WTC11 (cell line): ENCODE results near the gene MAGEA3. TPM values are rescaled to one million over a fixed set of nuclear protein-coding genes. Genes with fewer than 3 reads are reported as not detected.
A peak's percentile ranks its signal among the peaks of the same experiment; 100 is the strongest.
"Not testable (repeated sequence)": the region's sequence is repeated elsewhere in the genome, so short reads cannot be mapped to it uniquely, and the experiment has no call there.

Experiments used
- ATAC-seq: fragments of 200-7000 bp; cut with Tn5 transposase; 2 replicates; pipeline ENCODE4 v1.10.0; 2021; ENCODE audit warnings: mild to moderate bottlenecking, moderate library complexity
- CTCF ChIA-PET: fragments of 300-600 bp; sonication (Branson Sonifier 250); formaldehyde crosslinking; loops from one replicate; lab custom pipeline; 2021; ENCODE audit warnings: antibody characterized with exemption; lab: Charles Lee
- POLR2A ChIA-PET: fragments of 350-600 bp; sonication (Branson Sonifier 250); formaldehyde crosslinking; loops from one replicate; lab custom pipeline; 2021; ENCODE audit warnings: antibody characterized with exemption; lab: Charles Lee
- DNase-seq: peaks from one replicate; pipeline ENCODE4 v3.0.0; 2021; ENCODE audit warnings: low spot score
- H3K27ac Mint-ChIP-seq: 2 replicates; pipeline ENCODE4 v1.8.0; 2021; ENCODE audit warnings: mixed read lengths
- H3K27me3 Mint-ChIP-seq: 2 replicates; pipeline ENCODE4 v1.8.0; 2021; ENCODE audit warnings: low read depth, mild to moderate bottlenecking, moderate library complexity, mixed read lengths
- H3K36me3 Mint-ChIP-seq: 2 replicates; pipeline ENCODE4 v1.8.0; 2021; ENCODE audit warnings: mixed read lengths
- H3K4me1 Mint-ChIP-seq: 2 replicates; pipeline ENCODE4 v1.8.0; 2022; ENCODE audit warnings: mixed read lengths
- H3K4me3 Mint-ChIP-seq: 2 replicates; pipeline ENCODE4 v1.8.0; 2021; ENCODE audit warnings: mild to moderate bottlenecking, moderate library complexity, mixed read lengths
- H3K9me3 Mint-ChIP-seq: 2 replicates; pipeline ENCODE4 v1.8.0; 2021; ENCODE audit warnings: mixed read lengths
- ATF1 ChIP-seq: sonication (generic); formaldehyde crosslinking; IDR thresholded peaks from 2 replicates; pipeline ENCODE4 v1.8.1; 2023; ENCODE audit warnings: mild to moderate bottlenecking, moderate library complexity, missing genetic modification reagents
- CBFB ChIP-seq: sonication (generic); formaldehyde crosslinking; IDR thresholded peaks from 2 replicates; pipeline ENCODE4 v1.8.1; 2022; ENCODE audit warnings: mild to moderate bottlenecking, low read depth, missing genetic modification reagents
- E2F5 ChIP-seq: sonication (generic); formaldehyde crosslinking; IDR thresholded peaks from 2 replicates; pipeline ENCODE4 v1.8.1; 2022; ENCODE audit warnings: mild to moderate bottlenecking, moderate library complexity, missing genetic modification reagents
- ELF4 ChIP-seq: sonication (generic); formaldehyde crosslinking; IDR thresholded peaks from 2 replicates; pipeline ENCODE4 v1.8.1; 2022; ENCODE audit warnings: low read depth, mild to moderate bottlenecking, moderate library complexity, missing genetic modification reagents
- ESRRA ChIP-seq: sonication (generic); formaldehyde crosslinking; IDR thresholded peaks from 2 replicates; pipeline ENCODE4 v1.8.1; 2022; ENCODE audit warnings: mild to moderate bottlenecking, missing genetic modification reagents, borderline replicate concordance
- FOXK1 ChIP-seq: sonication (generic); formaldehyde crosslinking; IDR thresholded peaks from 2 replicates; pipeline ENCODE4 v1.8.0; 2022; ENCODE audit warnings: mild to moderate bottlenecking, moderate library complexity, missing genetic modification reagents
- NFATC4 ChIP-seq: fragments of 250-450 bp; sonication (Bioruptor Pico); IDR thresholded peaks from 2 replicates; pipeline ENCODE4 v1.9.0; 2021; ENCODE audit warnings: mild to moderate bottlenecking
- NFYB ChIP-seq: sonication (generic); formaldehyde crosslinking; conservative IDR thresholded peaks from 2 replicates; pipeline ENCODE4 v1.8.0; 2022; ENCODE audit warnings: low read depth, missing genetic modification reagents
- NR1H2 ChIP-seq: sonication (generic); formaldehyde crosslinking; IDR thresholded peaks from 2 replicates; pipeline ENCODE4 v1.9.0; 2021; ENCODE audit warnings: mild to moderate bottlenecking, moderate library complexity, missing genetic modification reagents
- NR2C2 ChIP-seq: sonication (generic); formaldehyde crosslinking; IDR thresholded peaks from 2 replicates; pipeline ENCODE4 v1.8.0; 2022; ENCODE audit warnings: mild to moderate bottlenecking, missing genetic modification reagents
- PREB ChIP-seq: sonication (generic); formaldehyde crosslinking; IDR thresholded peaks from 2 replicates; pipeline ENCODE4 v1.8.1; 2022; ENCODE audit warnings: mild to moderate bottlenecking, missing genetic modification reagents, moderate library complexity, borderline replicate concordance
- ZNF138 ChIP-seq: sonication (generic); formaldehyde crosslinking; conservative IDR thresholded peaks from 2 replicates; pipeline ENCODE4 v1.8.1; 2022; ENCODE audit warnings: mild to moderate bottlenecking, moderate library complexity, missing genetic modification reagents
- ZNF232 ChIP-seq: sonication (generic); formaldehyde crosslinking; IDR thresholded peaks from 2 replicates; pipeline ENCODE4 v1.8.0; 2022; ENCODE audit warnings: mild to moderate bottlenecking, missing genetic modification reagents
- total RNA-seq: library from RNA; stranded (reverse); gene quantifications from 3 replicates; pipeline ENCODE4 v1.2.3, GENCODE V29; 2021
- TF ChIP-seq, protein P1 (sequence below): sonication (generic); formaldehyde crosslinking; conservative IDR thresholded peaks from 2 replicates; pipeline ENCODE4 v1.8.1; 2023; ENCODE audit warnings: mild to moderate bottlenecking, low read depth, missing genetic modification reagents, moderate library complexity
- TF ChIP-seq, protein P2 (sequence below): sonication (generic); formaldehyde crosslinking; IDR thresholded peaks from 2 replicates; pipeline ENCODE4 v1.8.0; 2022; ENCODE audit warnings: mild to moderate bottlenecking, missing genetic modification reagents
- TF ChIP-seq, protein P3 (sequence below): sonication (generic); formaldehyde crosslinking; IDR thresholded peaks from 2 replicates; pipeline ENCODE4 v1.8.0; 2022; ENCODE audit warnings: mild to moderate bottlenecking, missing genetic modification reagents
- TF ChIP-seq, protein P4 (sequence below): sonication (generic); formaldehyde crosslinking; IDR thresholded peaks from 2 replicates; pipeline ENCODE4 v1.8.1; 2023; ENCODE audit warnings: mild to moderate bottlenecking, moderate library complexity, missing genetic modification reagents

MAGEA3 gene
- total RNA-seq, 1 experiment from 2014 or later = 1.8 TPM

DNA sequence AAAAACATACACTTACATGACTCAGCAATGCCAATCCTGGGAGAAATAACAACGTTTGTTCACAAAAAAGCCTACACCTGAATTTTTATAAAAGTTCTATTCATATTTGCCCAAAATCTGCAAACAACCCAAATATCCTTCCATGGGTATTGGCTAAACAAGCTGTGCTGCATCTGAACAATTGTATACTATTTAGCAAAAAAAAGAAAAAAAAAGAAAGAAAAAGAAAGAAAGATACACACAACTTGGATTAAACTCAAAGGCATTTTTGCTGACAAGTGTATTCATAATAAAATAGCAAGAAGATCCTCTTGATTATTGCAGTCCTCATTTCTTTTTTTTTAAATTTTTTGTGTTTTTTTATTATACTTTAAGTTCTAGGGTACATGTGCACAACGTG, 24.5 kb upstream of the MAGEA3 start:
- Mint-ChIP-seq H3K9me3 (no peaks in the 10 kb centered on the region), H3K36me3 (no peaks in the 10 kb centered on the region), H3K4me3 (no peak overlapping the region), H3K27ac (no peak overlapping the region), H3K4me1 (no peaks in the 10 kb centered on the region), H3K27me3 (peaks cover 37% of the 10 kb centered on the region)
- DNase-seq (no peak), ATAC-seq (no peak)
- no peak for TF ChIP-seq ZNF232 (CRISPR knock-in tag)
- TF ChIP-seq FOXK1 (CRISPR knock-in tag) = no peak
- no peak for TF ChIP-seq E2F5 (CRISPR knock-in tag)
- TF ChIP-seq NR1H2 = no peak
- TF ChIP-seq, protein P1, sequence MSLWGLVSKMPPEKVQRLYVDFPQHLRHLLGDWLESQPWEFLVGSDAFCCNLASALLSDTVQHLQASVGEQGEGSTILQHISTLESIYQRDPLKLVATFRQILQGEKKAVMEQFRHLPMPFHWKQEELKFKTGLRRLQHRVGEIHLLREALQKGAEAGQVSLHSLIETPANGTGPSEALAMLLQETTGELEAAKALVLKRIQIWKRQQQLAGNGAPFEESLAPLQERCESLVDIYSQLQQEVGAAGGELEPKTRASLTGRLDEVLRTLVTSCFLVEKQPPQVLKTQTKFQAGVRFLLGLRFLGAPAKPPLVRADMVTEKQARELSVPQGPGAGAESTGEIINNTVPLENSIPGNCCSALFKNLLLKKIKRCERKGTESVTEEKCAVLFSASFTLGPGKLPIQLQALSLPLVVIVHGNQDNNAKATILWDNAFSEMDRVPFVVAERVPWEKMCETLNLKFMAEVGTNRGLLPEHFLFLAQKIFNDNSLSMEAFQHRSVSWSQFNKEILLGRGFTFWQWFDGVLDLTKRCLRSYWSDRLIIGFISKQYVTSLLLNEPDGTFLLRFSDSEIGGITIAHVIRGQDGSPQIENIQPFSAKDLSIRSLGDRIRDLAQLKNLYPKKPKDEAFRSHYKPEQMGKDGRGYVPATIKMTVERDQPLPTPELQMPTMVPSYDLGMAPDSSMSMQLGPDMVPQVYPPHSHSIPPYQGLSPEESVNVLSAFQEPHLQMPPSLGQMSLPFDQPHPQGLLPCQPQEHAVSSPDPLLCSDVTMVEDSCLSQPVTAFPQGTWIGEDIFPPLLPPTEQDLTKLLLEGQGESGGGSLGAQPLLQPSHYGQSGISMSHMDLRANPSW = no peak
- TF ChIP-seq, protein P2, sequence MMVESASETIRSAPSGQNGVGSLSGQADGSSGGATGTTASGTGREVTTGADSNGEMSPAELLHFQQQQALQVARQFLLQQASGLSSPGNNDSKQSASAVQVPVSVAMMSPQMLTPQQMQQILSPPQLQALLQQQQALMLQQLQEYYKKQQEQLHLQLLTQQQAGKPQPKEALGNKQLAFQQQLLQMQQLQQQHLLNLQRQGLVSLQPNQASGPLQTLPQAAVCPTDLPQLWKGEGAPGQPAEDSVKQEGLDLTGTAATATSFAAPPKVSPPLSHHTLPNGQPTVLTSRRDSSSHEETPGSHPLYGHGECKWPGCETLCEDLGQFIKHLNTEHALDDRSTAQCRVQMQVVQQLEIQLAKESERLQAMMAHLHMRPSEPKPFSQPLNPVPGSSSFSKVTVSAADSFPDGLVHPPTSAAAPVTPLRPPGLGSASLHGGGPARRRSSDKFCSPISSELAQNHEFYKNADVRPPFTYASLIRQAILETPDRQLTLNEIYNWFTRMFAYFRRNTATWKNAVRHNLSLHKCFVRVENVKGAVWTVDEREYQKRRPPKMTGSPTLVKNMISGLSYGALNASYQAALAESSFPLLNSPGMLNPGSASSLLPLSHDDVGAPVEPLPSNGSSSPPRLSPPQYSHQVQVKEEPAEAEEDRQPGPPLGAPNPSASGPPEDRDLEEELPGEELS (CRISPR knock-in tag) = no peak
- no peak for TF ChIP-seq ELF4 (CRISPR knock-in tag)
- TF ChIP-seq NFATC4 (CRISPR knock-in tag) = no peak
- no peak for TF ChIP-seq ESRRA (CRISPR knock-in tag)
- no peak for TF ChIP-seq PREB
- TF ChIP-seq ATF1 = no peak
- no peak for TF ChIP-seq NR2C2 (CRISPR knock-in tag)
- no peak for TF ChIP-seq CBFB (CRISPR knock-in tag)
- TF ChIP-seq NFYB (CRISPR knock-in tag) = no peak
- TF ChIP-seq, protein P3, sequence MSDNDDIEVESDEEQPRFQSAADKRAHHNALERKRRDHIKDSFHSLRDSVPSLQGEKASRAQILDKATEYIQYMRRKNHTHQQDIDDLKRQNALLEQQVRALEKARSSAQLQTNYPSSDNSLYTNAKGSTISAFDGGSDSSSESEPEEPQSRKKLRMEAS = no peak
- no peak for TF ChIP-seq ZNF138 (CRISPR knock-in tag)
- TF ChIP-seq, protein P4, sequence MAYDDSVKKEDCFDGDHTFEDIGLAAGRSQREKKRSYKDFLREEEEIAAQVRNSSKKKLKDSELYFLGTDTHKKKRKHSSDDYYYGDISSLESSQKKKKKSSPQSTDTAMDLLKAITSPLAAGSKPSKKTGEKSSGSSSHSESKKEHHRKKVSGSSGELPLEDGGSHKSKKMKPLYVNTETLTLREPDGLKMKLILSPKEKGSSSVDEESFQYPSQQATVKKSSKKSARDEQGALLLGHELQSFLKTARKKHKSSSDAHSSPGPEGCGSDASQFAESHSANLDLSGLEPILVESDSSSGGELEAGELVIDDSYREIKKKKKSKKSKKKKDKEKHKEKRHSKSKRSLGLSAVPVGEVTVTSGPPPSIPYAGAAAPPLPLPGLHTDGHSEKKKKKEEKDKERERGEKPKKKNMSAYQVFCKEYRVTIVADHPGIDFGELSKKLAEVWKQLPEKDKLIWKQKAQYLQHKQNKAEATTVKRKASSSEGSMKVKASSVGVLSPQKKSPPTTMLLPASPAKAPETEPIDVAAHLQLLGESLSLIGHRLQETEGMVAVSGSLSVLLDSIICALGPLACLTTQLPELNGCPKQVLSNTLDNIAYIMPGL (CRISPR knock-in tag) = no peak
- CTCF ChIA-PET = no interaction called here
- POLR2A ChIA-PET = no interaction called here

DNA sequence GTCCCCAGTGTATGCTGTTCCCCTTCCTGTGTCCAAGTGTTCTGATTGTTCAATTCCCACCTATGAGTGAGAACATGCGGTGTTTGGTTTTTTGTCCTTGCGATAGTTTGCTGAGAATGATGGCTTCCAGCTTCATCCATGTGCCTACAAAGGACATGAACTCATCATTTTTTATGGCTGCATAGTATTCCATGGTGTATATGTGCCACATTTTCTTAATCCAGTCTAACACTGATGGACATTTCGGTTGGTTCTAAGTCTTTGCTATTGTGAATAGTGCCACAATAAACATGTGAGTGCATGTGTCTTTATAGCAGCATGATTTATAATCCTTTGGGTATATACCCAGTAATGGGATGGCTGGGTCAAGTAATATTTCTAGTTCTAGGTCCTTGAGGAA, 23.9 kb upstream of the MAGEA3 start:
- H3K4me3 Mint-ChIP-seq, DNase-seq, H3K4me1 Mint-ChIP-seq, POLR2A ChIA-PET, H3K36me3 Mint-ChIP-seq, CTCF ChIA-PET, H3K9me3 Mint-ChIP-seq, H3K27ac Mint-ChIP-seq, ATAC-seq: not testable (repeated sequence)
- peaks cover 37% of the 10 kb centered on the region for H3K27me3 Mint-ChIP-seq

- H3K27ac Mint-ChIP-seq, DNase-seq, POLR2A ChIA-PET, H3K4me3 Mint-ChIP-seq, H3K9me3 Mint-ChIP-seq, H3K36me3 Mint-ChIP-seq, CTCF ChIA-PET, H3K4me1 Mint-ChIP-seq: not testable (repeated sequence)
- peaks cover 23% of the 10 kb centered on the region for H3K27me3 Mint-ChIP-seq
- ATAC-seq = peak; percentile 98
Observed at GRCh38 chrX:152681012-152681411, 17.6 kb upstream of the MAGEA3 start.

GRCh38 chrX:152700390-152700789, 1.8 kb downstream of the MAGEA3 start:
- H3K27ac Mint-ChIP-seq, H3K9me3 Mint-ChIP-seq, CTCF ChIA-PET, POLR2A ChIA-PET, H3K4me1 Mint-ChIP-seq, H3K36me3 Mint-ChIP-seq, H3K4me3 Mint-ChIP-seq, ATAC-seq, H3K27me3 Mint-ChIP-seq: not testable (repeated sequence)
- DNase-seq = peak; percentile 2

DNA sequence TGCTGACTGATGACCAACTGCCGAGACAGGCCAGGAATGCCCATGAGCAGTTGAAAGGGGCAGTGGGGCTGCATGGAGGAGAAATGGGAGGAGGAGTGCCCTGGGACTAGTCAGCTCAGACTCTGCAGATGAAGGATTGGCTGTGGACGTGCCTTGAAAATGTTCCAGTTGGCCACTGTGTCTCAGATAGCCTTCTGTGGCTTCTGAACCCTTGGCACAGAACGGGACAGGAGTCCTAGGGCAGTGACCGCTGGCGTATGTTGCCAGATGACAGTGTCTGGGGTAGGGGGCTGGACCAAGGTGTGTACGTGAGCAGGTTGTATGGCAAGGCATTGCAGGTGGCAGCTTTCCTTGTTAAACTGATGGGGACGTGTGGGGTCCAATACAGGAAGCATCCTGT, 7.9 kb downstream of the MAGEA3 start:
- H3K4me3 Mint-ChIP-seq, H3K4me1 Mint-ChIP-seq, H3K27ac Mint-ChIP-seq, ATAC-seq, POLR2A ChIA-PET, H3K36me3 Mint-ChIP-seq, H3K27me3 Mint-ChIP-seq, DNase-seq, H3K9me3 Mint-ChIP-seq, CTCF ChIA-PET: not testable (repeated sequence)
